Measurements from ENCODE around the gene KRTAP9-9. TPM values are rescaled to one million over a fixed set of nuclear protein-coding genes. Genes with fewer than 3 reads are reported as not detected.
"Not testable (repeated sequence)": the region's sequence is repeated elsewhere in the genome, so short reads cannot be mapped to it uniquely, and the experiment has no call there.

KRTAP9-9 gene
- total and polyA plus RNA-seq, 12 donors = not detected

DNA sequence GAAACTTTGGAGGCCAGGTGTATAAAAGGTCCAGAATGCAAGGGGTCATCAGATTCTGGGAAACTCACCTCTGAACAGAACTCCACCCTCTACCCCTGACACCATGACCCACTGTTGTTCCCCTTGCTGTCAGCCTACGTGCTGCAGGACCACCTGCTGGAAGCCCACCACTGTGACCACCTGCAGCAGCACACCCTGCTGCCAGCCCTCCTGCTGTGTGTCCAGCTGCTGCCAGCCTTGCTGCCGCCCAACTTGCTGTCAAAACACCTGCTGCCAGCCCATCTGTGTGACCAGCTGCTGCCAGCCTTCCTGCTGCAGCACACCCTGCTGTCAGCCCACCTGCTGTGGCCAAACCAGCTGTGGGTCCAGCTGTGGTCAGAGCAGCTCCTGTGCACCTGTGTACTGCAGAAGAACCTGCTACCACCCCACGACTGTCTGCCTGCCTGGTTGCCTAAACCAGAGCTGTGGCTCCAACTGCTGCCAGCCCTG is 17.2 kb upstream of the KRTAP9-9 start, which contains the start of gene KRTAP9-8:
Gene KRTAP9-8 (plus strand): TSS at position 51 of the 489 bp plus-strand sequence. CDS start 53 bp downstream, at position 104.
- intact Hi-C loops (cut with DNase I) = loop anchor here in 1 of 10 donors (10.0 kb wide), 1 partner anchor 63 kb away; the partner anchor contains the start of gene KRTAP4-2
- peaks cover 0 to 30% (median 11%) of the 10 kb centered on the region in 7 donors for H3K27me3 ChIP-seq
- not testable (repeated sequence) for ATAC-seq, H3K9me3 ChIP-seq, DNase-seq, H3K27ac ChIP-seq, H3K36me3 ChIP-seq, H3K4me1 ChIP-seq, H3K4me3 ChIP-seq
- WGBS, 2 donors = 24 to 36% methylated on average over 3 of the region's 3 CpGs

DNA sequence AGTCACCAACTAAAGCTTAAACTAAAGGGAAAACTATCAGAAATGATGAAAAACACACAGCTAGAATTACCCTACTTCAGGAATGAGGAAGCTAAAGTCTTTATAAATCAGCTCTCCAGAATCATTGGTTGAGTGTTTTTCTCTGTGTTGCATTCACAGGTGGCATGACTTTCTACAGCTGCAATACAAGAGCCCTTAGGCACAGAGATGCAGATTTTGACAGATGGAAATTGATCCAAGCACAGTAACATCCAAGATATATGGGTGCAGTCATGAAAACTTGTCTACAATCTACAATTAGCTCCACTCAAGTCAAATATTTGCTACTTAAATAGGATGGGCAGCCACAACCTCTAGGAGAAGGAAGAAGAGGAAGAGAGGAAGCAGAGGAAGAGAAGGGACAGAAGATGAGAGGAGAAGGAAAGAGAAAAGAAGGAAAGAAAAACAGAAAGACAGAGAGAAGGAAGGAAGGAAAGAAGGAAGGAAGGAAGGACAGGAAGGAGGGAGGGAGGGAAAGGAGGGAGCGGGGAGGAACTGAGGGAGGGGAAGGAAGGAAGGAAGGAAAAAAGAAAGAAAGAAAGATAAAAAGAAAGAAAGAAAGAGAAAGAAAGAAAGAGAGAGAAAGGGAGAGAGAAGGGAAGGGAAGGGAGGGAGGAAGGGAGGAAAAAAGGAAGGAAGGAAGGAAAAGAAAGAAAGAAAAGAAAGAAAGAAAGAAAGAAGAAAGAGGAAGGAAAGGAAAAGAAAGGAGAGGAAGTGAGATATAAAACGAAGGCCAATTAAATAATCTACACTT is 8.0 kb upstream of the KRTAP9-9 start:
- H3K9me3 ChIP-seq; H3K36me3 ChIP-seq; ATAC-seq; H3K27ac ChIP-seq; H3K4me1 ChIP-seq; intact Hi-C loops (cut with DNase I); DNase-seq; H3K4me3 ChIP-seq: not testable (repeated sequence)
- 46 to 70% methylated on average over 2 of the region's 2 CpGs for WGBS, 2 donors
- H3K27me3 ChIP-seq = peaks cover 0 to 25% (median 7%) of the 10 kb centered on the region in 7 donors

DNA sequence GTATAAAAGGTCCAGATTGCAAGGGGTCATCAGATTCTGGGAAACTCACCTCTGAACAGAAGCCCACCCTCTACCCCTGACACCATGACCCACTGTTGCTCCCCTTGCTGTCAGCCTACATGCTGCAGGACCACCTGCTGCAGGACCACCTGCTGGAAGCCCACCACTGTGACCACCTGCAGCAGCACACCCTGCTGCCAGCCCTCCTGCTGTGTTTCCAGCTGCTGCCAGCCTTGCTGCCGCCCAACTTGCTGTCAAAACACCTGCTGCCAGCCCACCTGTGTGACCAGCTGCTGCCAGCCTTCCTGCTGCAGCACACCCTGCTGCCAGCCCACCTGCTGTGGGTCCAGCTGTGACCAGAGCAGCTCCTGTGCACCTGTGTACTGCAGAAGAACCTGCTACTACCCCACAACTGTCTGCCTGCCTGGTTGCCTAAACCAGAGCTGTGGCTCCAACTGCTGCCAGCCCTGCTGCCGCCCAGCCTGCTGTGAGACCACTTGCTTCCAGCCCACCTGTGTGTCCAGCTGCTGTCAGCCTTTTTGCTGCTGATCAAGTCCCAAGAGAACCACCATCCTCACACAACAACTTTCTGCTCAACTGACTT is 5.4 kb upstream of the KRTAP9-9 start, which contains the start of gene KRTAP9-4:
Gene KRTAP9-4 (plus strand): TSS at position 51 of the 604 bp plus-strand sequence. CDS start 34 bp downstream, at position 85.
- H3K4me1 ChIP-seq; ATAC-seq; H3K36me3 ChIP-seq; H3K27ac ChIP-seq; H3K4me3 ChIP-seq; DNase-seq; H3K9me3 ChIP-seq; intact Hi-C loops (cut with DNase I): not testable (repeated sequence)
- WGBS, 2 donors = 51 to 54% methylated on average over 2 of the region's 2 CpGs
- H3K27me3 ChIP-seq = peaks cover 0 to 33% (median 14%) of the 10 kb centered on the region in 7 donors

DNA sequence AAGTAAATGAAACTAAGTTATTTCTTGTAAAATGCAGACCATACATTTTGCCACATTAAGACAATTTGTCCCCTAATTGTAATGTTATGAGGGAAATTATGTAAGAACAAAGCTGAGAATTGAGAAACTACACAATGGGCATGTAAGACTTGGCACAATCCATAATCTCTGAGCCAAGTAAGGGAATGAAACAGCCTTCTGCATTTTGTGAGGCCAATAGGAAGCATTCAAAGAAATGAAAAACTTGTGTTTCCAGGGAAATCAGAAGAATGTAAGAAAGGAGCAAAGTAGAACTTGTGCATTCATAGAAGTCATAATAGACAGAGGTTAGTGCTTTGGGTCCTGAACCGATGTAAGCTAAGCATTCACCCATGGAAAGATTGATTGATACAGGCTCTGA is 3.9 kb upstream of the KRTAP9-9 start:
- Histone ChIP-seq H3K27me3 (peaks cover 0 to 40% (median 19%) of the 10 kb centered on the region in 7 donors), H3K4me1 (no peaks in the 10 kb centered on the region), H3K9me3 (no peaks in the 10 kb centered on the region), H3K36me3 (no peaks in the 10 kb centered on the region), H3K4me3 (no peak overlapping the region), H3K27ac (no peak overlapping the region)
- intact Hi-C loops (cut with DNase I) = no loop called here
- DNase-seq (no peak), ATAC-seq (no peak)
- WGBS, 2 donors = 84 to 91% methylated on average over 1 of the region's 1 CpG
- TF ChIP-seq, protein P1, sequence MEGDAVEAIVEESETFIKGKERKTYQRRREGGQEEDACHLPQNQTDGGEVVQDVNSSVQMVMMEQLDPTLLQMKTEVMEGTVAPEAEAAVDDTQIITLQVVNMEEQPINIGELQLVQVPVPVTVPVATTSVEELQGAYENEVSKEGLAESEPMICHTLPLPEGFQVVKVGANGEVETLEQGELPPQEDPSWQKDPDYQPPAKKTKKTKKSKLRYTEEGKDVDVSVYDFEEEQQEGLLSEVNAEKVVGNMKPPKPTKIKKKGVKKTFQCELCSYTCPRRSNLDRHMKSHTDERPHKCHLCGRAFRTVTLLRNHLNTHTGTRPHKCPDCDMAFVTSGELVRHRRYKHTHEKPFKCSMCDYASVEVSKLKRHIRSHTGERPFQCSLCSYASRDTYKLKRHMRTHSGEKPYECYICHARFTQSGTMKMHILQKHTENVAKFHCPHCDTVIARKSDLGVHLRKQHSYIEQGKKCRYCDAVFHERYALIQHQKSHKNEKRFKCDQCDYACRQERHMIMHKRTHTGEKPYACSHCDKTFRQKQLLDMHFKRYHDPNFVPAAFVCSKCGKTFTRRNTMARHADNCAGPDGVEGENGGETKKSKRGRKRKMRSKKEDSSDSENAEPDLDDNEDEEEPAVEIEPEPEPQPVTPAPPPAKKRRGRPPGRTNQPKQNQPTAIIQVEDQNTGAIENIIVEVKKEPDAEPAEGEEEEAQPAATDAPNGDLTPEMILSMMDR (IDR thresholded peaks at IDR 0.05) = no peak

DNA sequence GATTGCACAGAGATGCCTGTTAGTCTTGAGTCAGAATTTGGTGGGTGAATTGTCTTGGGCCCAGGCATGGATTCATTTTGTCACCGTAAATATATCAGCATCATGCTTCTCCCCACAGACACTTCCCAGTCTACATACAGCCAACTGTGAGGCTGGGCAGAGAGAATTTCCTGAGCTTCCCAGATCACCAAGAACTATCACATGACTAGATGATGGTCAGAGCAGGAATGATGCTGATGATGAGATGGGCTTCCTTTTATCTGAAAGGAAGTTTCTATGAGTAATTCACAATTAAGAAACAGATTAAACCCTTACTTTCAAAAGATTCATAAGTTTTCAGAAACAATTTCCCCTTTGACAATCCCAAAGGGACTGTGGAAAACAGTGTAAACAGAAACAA is 323 bp upstream of the KRTAP9-9 start:
- ATAC-seq = no peak
- H3K27ac ChIP-seq = no peak overlapping the region
- no peaks in the 10 kb centered on the region for H3K4me1 ChIP-seq
- no peak overlapping the region for H3K4me3 ChIP-seq
- DNase-seq = no peak
- intact Hi-C loops (cut with DNase I) = no loop called here
- no peaks in the 10 kb centered on the region for H3K36me3 ChIP-seq
- 0 to 59% methylated on average over 1 of the region's 1 CpG for WGBS, 2 donors
- no peaks in the 10 kb centered on the region for H3K9me3 ChIP-seq
- TF ChIP-seq, protein P1 (IDR thresholded peaks at IDR 0.05) = no peak
- H3K27me3 ChIP-seq = peaks cover 0 to 58% (median 41%) of the 10 kb centered on the region in 7 donors
